NCI-H187 treated with DMSO at 0.1 percent for 48 hours (cell line): Measurements from ENCODE around the gene RGS7BP.

Source experiments
- DNase-seq: peaks from one replicate; lab custom pipeline; 2025; lab: John Stamatoyannopoulos, UW

Gene RGS7BP

GRCh38 chr5:64505769-64506566 is at the start of gene RGS7BP:
TSS of gene RGS7BP (plus strand) at chr5:64506015. CDS start at chr5:64506625, 610 bp downstream.
- DNase-seq: no peak

GRCh38 chr5:64457846-64458245 is 48.0 kb upstream of the RGS7BP start:
- DNase-seq: no peak

- DNase-seq: no peak
These were observed 46.9 kb upstream of the RGS7BP start for GRCh38 chr5:64458948-64459347.

GRCh38 chr5:64462391-64462790 is 43.4 kb upstream of the RGS7BP start:
- no peak for DNase-seq

- DNase-seq: no peak
These were observed 19.7 kb upstream of the RGS7BP start for GRCh38 chr5:64486163-64486562.

- DNase-seq: no peak
These were observed 18.5 kb upstream of the RGS7BP start for GRCh38 chr5:64487283-64487682.

GRCh38 chr5:64489857-64490256 is 16.0 kb upstream of the RGS7BP start:
- DNase-seq: no peak

- DNase-seq: no peak
These were observed 8.4 kb upstream of the RGS7BP start for GRCh38 chr5:64497386-64497785.

- DNase-seq: no peak
These were observed 3.6 kb upstream of the RGS7BP start for GRCh38 chr5:64502196-64502595.

- no peak for DNase-seq
These were observed 900 bp downstream of the RGS7BP start for GRCh38 chr5:64506567-64507263.

- DNase-seq: no peak
These were observed 1.4 kb downstream of the RGS7BP start for GRCh38 chr5:64507264-64507605.

- DNase-seq: no peak
These were observed 4.0 kb downstream of the RGS7BP start for GRCh38 chr5:64509828-64510227.

- DNase-seq: no peak
These were observed 7.7 kb downstream of the RGS7BP start for GRCh38 chr5:64513492-64513891.

- no peak for DNase-seq
These were observed 8.8 kb downstream of the RGS7BP start for GRCh38 chr5:64514612-64515011.

- no peak for DNase-seq
These were observed 10.4 kb downstream of the RGS7BP start for GRCh38 chr5:64516216-64516615.

GRCh38 chr5:64518793-64519192 is 13.0 kb downstream of the RGS7BP start:
- DNase-seq: no peak

- no peak for DNase-seq
These were observed 13.4 kb downstream of the RGS7BP start for GRCh38 chr5:64519263-64519662.

- no peak for DNase-seq
These were observed 21.1 kb downstream of the RGS7BP start for GRCh38 chr5:64526734-64527439.

GRCh38 chr5:64530076-64530475 is 24.3 kb downstream of the RGS7BP start:
- no peak for DNase-seq

GRCh38 chr5:64532212-64532611 is 26.4 kb downstream of the RGS7BP start:
- no peak for DNase-seq

GRCh38 chr5:64532657-64533056 is 26.8 kb downstream of the RGS7BP start:
- DNase-seq: no peak

GRCh38 chr5:64534033-64534432 is 28.2 kb downstream of the RGS7BP start:
- no peak for DNase-seq

GRCh38 chr5:64557911-64558310 is 52.1 kb downstream of the RGS7BP start:
- DNase-seq: no peak
